HEK293 (cell line): Measurements from ENCODE around the gene TMC5.

ENCODE experiments used
- RBAK ChIP-seq: fragments of 450-650 bp; formaldehyde crosslinking; IDR thresholded peaks from 2 replicates; pipeline ENCODE4 v1.5.1; 2016; ENCODE audit warnings: missing biosample characterization, missing genetic modification characterization
- ZBTB6 ChIP-seq: fragments of 450-650 bp; formaldehyde crosslinking; IDR thresholded peaks from 2 replicates; pipeline ENCODE4 v1.5.1; 2017; ENCODE audit warnings: missing biosample characterization, missing genetic modification characterization
- ZNF837 ChIP-seq: fragments of 450-650 bp; formaldehyde crosslinking; IDR thresholded peaks from 2 replicates; pipeline ENCODE4 v1.5.1; 2016; ENCODE audit warnings: missing biosample characterization, missing genetic modification characterization

- TF ChIP-seq ZNF837 (tag by site-specific recombination) (no peak), RBAK (tag by site-specific recombination) (no peak), ZBTB6 (tag by site-specific recombination) (no peak)
Measured at GRCh38 chr16:19481769-19482168, 64.1 kb downstream of the TMC5 start.
